Measurements from ENCODE around the gene MBLAC1. TPM values are rescaled to one million over a fixed set of nuclear protein-coding genes. Genes with fewer than 3 reads are reported as not detected.

MBLAC1 gene
- total RNA-seq, 1 experiment from 2014 or later: 2.9 TPM

Other genes with a start within 250 kb of the MBLAC1 start
- not detected in 2 replicates for gene OR2AE1, start 249.9 kb upstream of the MBLAC1 start, total RNA-seq (2014; rRNA removed; shearing (Covaris generic))
- 10.0 and 12.9 TPM in 2 replicates for gene TRIM4, start 207.4 kb upstream of the MBLAC1 start, total RNA-seq (2014; rRNA removed; shearing (Covaris generic))
- gene GJC3, start 197.3 kb upstream of the MBLAC1 start, total RNA-seq (2014; rRNA removed; shearing (Covaris generic)): not detected in 2 replicates
- 1.1 TPM in 1 of 2 replicates, not detected in the other for gene AZGP1, start 150.9 kb upstream of the MBLAC1 start, total RNA-seq (2014; rRNA removed; shearing (Covaris generic))
- 13.8 and 19.4 TPM in 2 replicates for gene ZKSCAN1, start 111.4 kb upstream of the MBLAC1 start, total RNA-seq (2014; rRNA removed; shearing (Covaris generic))
- 12.2 and 23.1 TPM in 2 replicates for gene ZSCAN21, start 77.2 kb upstream of the MBLAC1 start, total RNA-seq (2014; rRNA removed; shearing (Covaris generic))
- gene ZNF3, start 45.2 kb upstream of the MBLAC1 start, total RNA-seq (2014; rRNA removed; shearing (Covaris generic)): 29.9 and 38.7 TPM in 2 replicates
- gene COPS6, start 38.0 kb upstream of the MBLAC1 start, total RNA-seq (2014; rRNA removed; shearing (Covaris generic)): 100 and 151 TPM in 2 replicates
- gene MCM7, start 25.6 kb upstream of the MBLAC1 start, total RNA-seq (2014; rRNA removed; shearing (Covaris generic)): 356 and 361 TPM in 2 replicates
- 19.7 and 34.3 TPM in 2 replicates for gene AP4M1, start 25.3 kb upstream of the MBLAC1 start, total RNA-seq (2014; rRNA removed; shearing (Covaris generic))
- gene TAF6, start 7.6 kb upstream of the MBLAC1 start, total RNA-seq (2014; rRNA removed; shearing (Covaris generic)): 26.6 and 45.6 TPM in 2 replicates
- gene CNPY4, start 7.3 kb upstream of the MBLAC1 start, total RNA-seq (2014; rRNA removed; shearing (Covaris generic)): 26.6 and 30.0 TPM in 2 replicates
- 97.5 and 231 TPM in 2 replicates for gene LAMTOR4, start 22.0 kb downstream of the MBLAC1 start, total RNA-seq (2014; rRNA removed; shearing (Covaris generic))
- 9.0 and 14.4 TPM in 2 replicates for gene TRAPPC14, start 31.8 kb downstream of the MBLAC1 start, total RNA-seq (2014; rRNA removed; shearing (Covaris generic))
- gene GAL3ST4, start 41.6 kb downstream of the MBLAC1 start, total RNA-seq (2014; rRNA removed; shearing (Covaris generic)): 0.81 TPM in 1 of 2 replicates, not detected in the other
- gene GPC2, start 50.4 kb downstream of the MBLAC1 start, total RNA-seq (2014; rRNA removed; shearing (Covaris generic)): 8.8 and 9.0 TPM in 2 replicates
- gene STAG3, start 51.0 kb downstream of the MBLAC1 start, total RNA-seq (2014; rRNA removed; shearing (Covaris generic)): 0.68 and 3.3 TPM in 2 replicates
- gene PVRIG, start 93.0 kb downstream of the MBLAC1 start, total RNA-seq (2014; rRNA removed; shearing (Covaris generic)): not detected in 2 replicates
- not detected in 2 replicates for gene SPDYE3, start 180.7 kb downstream of the MBLAC1 start, total RNA-seq (2014; rRNA removed; shearing (Covaris generic))
- gene PILRB, start 231.2 kb downstream of the MBLAC1 start, total RNA-seq (2014; rRNA removed; shearing (Covaris generic)): 14.7 and 21.5 TPM in 2 replicates
- gene PILRA, start 246.5 kb downstream of the MBLAC1 start, total RNA-seq (2014; rRNA removed; shearing (Covaris generic)): 1.6 TPM in 1 of 2 replicates, not detected in the other